ENCODE results near the gene ACSL1.

ACSL1 gene

GRCh38 chr4:184868623-184869022, 42.9 kb upstream of the ACSL1 start:
- 70% methylated on average over 2 of the region's 3 CpGs for WGBS
- H4K91ac ChIP-seq (ENCODE audit: low read length): no peak overlapping the region
- H2AFZ ChIP-seq (ENCODE audit: low read depth, low read length): no peak overlapping the region
- H3K23ac ChIP-seq (ENCODE audit: low read length in 2 of 2): no peak overlapping the region
- H2BK120ac ChIP-seq (ENCODE audit: low read depth, low read length): no peak overlapping the region
- no peak overlapping the region for H4K8ac ChIP-seq (ENCODE audit: low read length)
- no peak overlapping the region for H3K18ac ChIP-seq (ENCODE audit: low read depth in 1 of 2, low read length in 2 of 2)
- H2BK5ac ChIP-seq (ENCODE audit: low read depth, low read length, poor library complexity, severe bottlenecking): no peak overlapping the region
- H3K4ac ChIP-seq (ENCODE audit: low read depth in 1 of 2, low read length in 2 of 2): no peak overlapping the region
- H3K36me3 ChIP-seq (ENCODE audit: control insufficient read depth in 1 of 2, insufficient read depth in 2 of 2, low read depth in 1 of 2, low read length in 2 of 2): no peaks in the 10 kb centered on the region
- no peak overlapping the region for H3K4me2 ChIP-seq (ENCODE audit: low read length, poor library complexity, severe bottlenecking)
- no peak overlapping the region for H3K27ac ChIP-seq (ENCODE audit: low read length, poor library complexity, severe bottlenecking)
- DNase-seq: no peak
- no peak overlapping the region for H2BK15ac ChIP-seq (ENCODE audit: low read depth, poor library complexity, severe bottlenecking)
- no peak overlapping the region for H2AK5ac ChIP-seq (ENCODE audit: low read length, severe bottlenecking)
- H3K9me3 ChIP-seq (ENCODE audit: control insufficient read depth, low read length): no peaks in the 10 kb centered on the region
- H3K9ac ChIP-seq (ENCODE audit: low read length): no peak overlapping the region
- no peak overlapping the region for H3K4me3 ChIP-seq (ENCODE audit: insufficient read depth in 1 of 2, low read depth in 1 of 2, low read length in 2 of 2)
- no peaks in the 10 kb centered on the region for H3K27me3 ChIP-seq (ENCODE audit: control insufficient read depth in 1 of 2, insufficient read depth in 1 of 2, low read length in 2 of 2)
- no peaks in the 10 kb centered on the region for H3K4me1 ChIP-seq (ENCODE audit: control insufficient read depth, insufficient read depth, low read depth, low read length)
- no peak overlapping the region for H2BK12ac ChIP-seq (ENCODE audit: low read length in 2 of 2)
- no peak overlapping the region for H3K14ac ChIP-seq (ENCODE audit: low read length in 2 of 2)
- H3K79me1 ChIP-seq (replicated peaks; ENCODE audit: low read length, poor library complexity, severe bottlenecking): no peaks in the 10 kb centered on the region

- Histone ChIP-seq H3K4me2 (ENCODE audit: low read length, poor library complexity, severe bottlenecking) (no peak overlapping the region), H2BK120ac (ENCODE audit: low read depth, low read length) (no peak overlapping the region), H2BK15ac (ENCODE audit: low read depth, poor library complexity, severe bottlenecking) (no peak overlapping the region), H3K9me3 (ENCODE audit: control insufficient read depth, low read length) (no peaks in the 10 kb centered on the region), H3K4me1 (ENCODE audit: control insufficient read depth, insufficient read depth, low read depth, low read length) (no peaks in the 10 kb centered on the region), H4K91ac (ENCODE audit: low read length) (no peak overlapping the region), H4K8ac (ENCODE audit: low read length) (no peak overlapping the region), H2BK5ac (ENCODE audit: low read depth, low read length, poor library complexity, severe bottlenecking) (no peak overlapping the region), H3K27me3 (ENCODE audit: control insufficient read depth in 1 of 2, insufficient read depth in 1 of 2, low read length in 2 of 2) (no peaks in the 10 kb centered on the region), H3K23ac (ENCODE audit: low read length in 2 of 2) (no peak overlapping the region), H3K4me3 (ENCODE audit: insufficient read depth in 1 of 2, low read depth in 1 of 2, low read length in 2 of 2) (no peak overlapping the region), H2AK5ac (ENCODE audit: low read length, severe bottlenecking) (no peak overlapping the region), H3K14ac (ENCODE audit: low read length in 2 of 2) (no peak overlapping the region), H3K4ac (ENCODE audit: low read depth in 1 of 2, low read length in 2 of 2) (no peak overlapping the region), H3K27ac (ENCODE audit: low read length, poor library complexity, severe bottlenecking) (no peak overlapping the region), H3K79me1 (replicated peaks; ENCODE audit: low read length, poor library complexity, severe bottlenecking) (no peaks in the 10 kb centered on the region), H3K36me3 (ENCODE audit: control insufficient read depth in 1 of 2, insufficient read depth in 2 of 2, low read depth in 1 of 2, low read length in 2 of 2) (no peaks in the 10 kb centered on the region), H3K18ac (ENCODE audit: low read depth in 1 of 2, low read length in 2 of 2) (no peak overlapping the region), H2AFZ (ENCODE audit: low read depth, low read length) (no peak overlapping the region), H2BK12ac (ENCODE audit: low read length in 2 of 2) (no peak overlapping the region), H3K9ac (ENCODE audit: low read length) (no peak overlapping the region)
- 60% methylated on average over 1 of the region's 3 CpGs for WGBS
- no peak for DNase-seq
These were observed 38.1 kb upstream of the ACSL1 start for GRCh38 chr4:184863916-184864315.

GRCh38 chr4:184861047-184861446, 35.3 kb upstream of the ACSL1 start:
- WGBS: 93% methylated on average over 3 of the region's 5 CpGs
- no peak overlapping the region for H2BK5ac ChIP-seq (ENCODE audit: low read depth, low read length, poor library complexity, severe bottlenecking)
- H2BK12ac ChIP-seq (ENCODE audit: low read length in 2 of 2): no peak overlapping the region
- H3K4me3 ChIP-seq (ENCODE audit: insufficient read depth in 1 of 2, low read depth in 1 of 2, low read length in 2 of 2): no peak overlapping the region
- DNase-seq: no peak
- H3K14ac ChIP-seq (ENCODE audit: low read length in 2 of 2): no peak overlapping the region
- H3K36me3 ChIP-seq (ENCODE audit: control insufficient read depth in 1 of 2, insufficient read depth in 2 of 2, low read depth in 1 of 2, low read length in 2 of 2): no peaks in the 10 kb centered on the region
- H4K8ac ChIP-seq (ENCODE audit: low read length): no peak overlapping the region
- no peak overlapping the region for H2BK120ac ChIP-seq (ENCODE audit: low read depth, low read length)
- H3K27me3 ChIP-seq (ENCODE audit: control insufficient read depth in 1 of 2, insufficient read depth in 1 of 2, low read length in 2 of 2): no peaks in the 10 kb centered on the region
- H3K9me3 ChIP-seq (ENCODE audit: control insufficient read depth, low read length): no peaks in the 10 kb centered on the region
- H3K79me1 ChIP-seq (replicated peaks; ENCODE audit: low read length, poor library complexity, severe bottlenecking): no peaks in the 10 kb centered on the region
- no peak overlapping the region for H3K9ac ChIP-seq (ENCODE audit: low read length)
- H4K91ac ChIP-seq (ENCODE audit: low read length): no peak overlapping the region
- no peak overlapping the region for H3K4ac ChIP-seq (ENCODE audit: low read depth in 1 of 2, low read length in 2 of 2)
- no peak overlapping the region for H2BK15ac ChIP-seq (ENCODE audit: low read depth, poor library complexity, severe bottlenecking)
- H3K23ac ChIP-seq (ENCODE audit: low read length in 2 of 2): no peak overlapping the region
- H3K4me2 ChIP-seq (ENCODE audit: low read length, poor library complexity, severe bottlenecking): no peak overlapping the region
- no peak overlapping the region for H3K27ac ChIP-seq (ENCODE audit: low read length, poor library complexity, severe bottlenecking)
- no peaks in the 10 kb centered on the region for H3K4me1 ChIP-seq (ENCODE audit: control insufficient read depth, insufficient read depth, low read depth, low read length)
- H3K18ac ChIP-seq (ENCODE audit: low read depth in 1 of 2, low read length in 2 of 2): no peak overlapping the region
- no peak overlapping the region for H2AFZ ChIP-seq (ENCODE audit: low read depth, low read length)
- H2AK5ac ChIP-seq (ENCODE audit: low read length, severe bottlenecking): no peak overlapping the region

DNA sequence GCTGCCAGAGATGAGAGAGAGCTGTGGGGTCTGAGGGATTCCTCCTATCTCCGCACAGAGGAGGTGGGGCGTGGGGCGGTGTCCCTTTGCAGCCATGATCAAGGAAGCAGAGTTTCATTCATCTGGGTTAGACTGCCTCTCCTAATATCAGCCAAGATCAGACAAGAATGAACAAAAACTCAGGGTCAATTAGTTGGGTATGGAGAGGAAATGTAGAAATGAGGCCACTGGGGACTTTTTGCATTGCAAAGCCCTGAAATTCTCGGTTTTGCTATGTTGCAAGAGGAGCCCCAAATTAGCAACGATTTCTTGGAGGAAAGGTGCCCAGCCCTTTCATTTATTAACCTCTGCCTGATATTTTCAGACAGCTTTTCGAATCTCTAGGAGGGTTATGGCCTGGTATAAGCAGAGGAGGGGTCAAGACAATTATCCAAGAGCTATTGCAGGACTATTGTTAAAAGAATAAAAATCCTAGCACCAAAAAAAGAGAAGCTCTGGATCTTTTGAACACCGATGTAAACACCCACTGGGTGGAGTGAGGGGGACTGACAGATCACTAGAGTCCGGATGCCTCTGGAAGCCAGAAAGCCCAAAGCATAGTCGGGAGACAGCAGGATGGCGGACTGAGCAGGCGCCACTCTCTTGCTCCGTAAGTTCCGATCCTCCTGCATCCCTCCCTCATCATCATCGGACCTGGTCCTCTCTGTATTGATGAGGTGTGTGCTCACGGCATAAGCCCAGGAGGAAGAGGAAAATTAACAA, 34.4 kb upstream of the ACSL1 start:
- Histone ChIP-seq H3K4me2 (ENCODE audit: low read length, poor library complexity, severe bottlenecking) (no peak overlapping the region), H3K14ac (ENCODE audit: low read length in 2 of 2) (no peak overlapping the region), H4K91ac (ENCODE audit: low read length) (no peak overlapping the region), H2BK120ac (ENCODE audit: low read depth, low read length) (no peak overlapping the region), H3K4ac (ENCODE audit: low read depth in 1 of 2, low read length in 2 of 2) (no peak overlapping the region), H4K8ac (ENCODE audit: low read length) (no peak overlapping the region), H2BK12ac (ENCODE audit: low read length in 2 of 2) (no peak overlapping the region), H2BK5ac (ENCODE audit: low read depth, low read length, poor library complexity, severe bottlenecking) (no peak overlapping the region), H3K27ac (ENCODE audit: low read length, poor library complexity, severe bottlenecking) (no peak overlapping the region), H3K79me1 (replicated peaks; ENCODE audit: low read length, poor library complexity, severe bottlenecking) (no peaks in the 10 kb centered on the region), H2BK15ac (ENCODE audit: low read depth, poor library complexity, severe bottlenecking) (no peak overlapping the region), H3K23ac (ENCODE audit: low read length in 2 of 2) (no peak overlapping the region), H3K4me3 (ENCODE audit: insufficient read depth in 1 of 2, low read depth in 1 of 2, low read length in 2 of 2) (no peak overlapping the region), H3K27me3 (ENCODE audit: control insufficient read depth in 1 of 2, insufficient read depth in 1 of 2, low read length in 2 of 2) (no peaks in the 10 kb centered on the region), H3K9me3 (ENCODE audit: control insufficient read depth, low read length) (no peaks in the 10 kb centered on the region), H3K36me3 (ENCODE audit: control insufficient read depth in 1 of 2, insufficient read depth in 2 of 2, low read depth in 1 of 2, low read length in 2 of 2) (no peaks in the 10 kb centered on the region), H3K18ac (ENCODE audit: low read depth in 1 of 2, low read length in 2 of 2) (no peak overlapping the region), H2AK5ac (ENCODE audit: low read length, severe bottlenecking) (no peak overlapping the region), H3K9ac (ENCODE audit: low read length) (peak overlapping the region; percentile 17), H3K4me1 (ENCODE audit: control insufficient read depth, insufficient read depth, low read depth, low read length) (no peaks in the 10 kb centered on the region), H2AFZ (ENCODE audit: low read depth, low read length) (no peak overlapping the region)
- 80% methylated on average over 12 of the region's 15 CpGs for WGBS
- DNase-seq: no peak

All from mesenchymal stem cell (in vitro differentiated cells and primary cell).